Heart left ventricle (tissue), 13 donors: ENCODE data around the gene FOXP1.

Experiments
- CTCF ChIP-seq, 12 donors: fragments of 200-600 bp; sonication (generic) in 4 of 12; IDR thresholded peaks; one replicate each; pipeline versions ENCODE4 v1.5.0 to v1.8.0; 2018 to 2022; ENCODE audit warnings: antibody characterized with exemption in 12 of 12, mild to moderate bottlenecking in 5 of 12
- POLR2A ChIP-seq, 2 donors: fragments of 450-650 bp; IDR thresholded peaks; one replicate each; pipeline ENCODE4 v1.6.1; 2017; ENCODE audit warnings: antibody characterized with exemption in 2 of 2, mild to moderate bottlenecking in 2 of 2, moderate library complexity in 2 of 2
- donor health status: ischemic (EF 13 %, LVEDD 7.1; RV severe dilation, severe dysfunction).
- donor health status: DM: no; HTN: yes; CAD: no.
- donor health status: DM: no; HTN: no; CAD: no.
- donor health status: ischemic (EF 25% LVEDD 6.9; RV normal size, moderate dysfunction).
- donor health status: ischemic (EF 25% LVEDD 5.7; RV mildly dilated, moderate dysfunction).
- donor health status: ischemic (EF 35%, LVEDD 5.7; RV mildly dilated, moderate dysfunction).
- donor health status: nonischemic (EF 11% LVEDD 7.7; RV severe dilation, severe dysfunction).
- donor health status: DM: yes; HTN: yes; CAD: no.
- donor health status: PGD.
- donor health status: ischemic (EF 29% LVEDD 5.4; RV normal size, mild dysfunction).
- donor health status: nonischemic (EF 23%, LVEDD 6.1; RV moderate dilation, normal function).

- TF ChIP-seq CTCF (IDR thresholded peaks at IDR 0.05) (no peak), POLR2A (IDR thresholded peaks at IDR 0.05) (no peak)
Measured at GRCh38 chr3:71088019-71088708, 495.4 kb downstream of the FOXP1 start.
